Epithelial cell of proximal tubule (primary cell): ENCODE results near the gene RPS15. TPM values are rescaled to one million over a fixed set of nuclear protein-coding genes. Genes with fewer than 3 reads are reported as not detected.

Experiments
- DNase-seq: peaks from one replicate; pipeline ENCODE4 v3.0.0-alpha.2; 2011; ENCODE audit warnings: low read depth
- H3K4me3 ChIP-seq: 2 replicates; pipeline ENCODE4 v1.5.1; 2011; ENCODE audit warnings: low read depth, mild to moderate bottlenecking, low read length
- CTCF ChIP-seq: conservative IDR thresholded peaks from 2 replicates; pipeline ENCODE4 v1.5.1; 2012; ENCODE audit warnings: low read depth, mild to moderate bottlenecking, low read length
- total RNA-seq: library from RNA; depleted of rRNA; stranded (reverse); fragments of >200 nt; gene quantifications from 2 replicates; pipeline ENCODE4 v1.2.3, GENCODE V29; 2015

RPS15 gene
- total RNA-seq, 1 donor from 2014 or later: 3,361 TPM

- no peak for DNase-seq
- no peak for TF ChIP-seq CTCF
- H3K4me3 ChIP-seq: no peak overlapping the region
Observed at GRCh38 chr19:1481893-1482360, 43.7 kb downstream of the RPS15 start.

- DNase-seq: no peak
- TF ChIP-seq CTCF: no peak
- H3K4me3 ChIP-seq: no peak overlapping the region
Observed at GRCh38 chr19:1482361-1483130, 44.4 kb downstream of the RPS15 start.

- DNase-seq: no peak
- no peak overlapping the region for H3K4me3 ChIP-seq
- TF ChIP-seq CTCF: no peak
Observed at GRCh38 chr19:1483131-1483978, 45.2 kb downstream of the RPS15 start.

- no peak for TF ChIP-seq CTCF
- DNase-seq: no peak
- H3K4me3 ChIP-seq: no peak overlapping the region
Observed at GRCh38 chr19:1483979-1484428, 45.8 kb downstream of the RPS15 start.

GRCh38 chr19:1486720-1487575 is 48.8 kb downstream of the RPS15 start:
- no peak for DNase-seq
- TF ChIP-seq CTCF: no peak
- H3K4me3 ChIP-seq: no peak overlapping the region

- no peak for TF ChIP-seq CTCF
- no peak for DNase-seq
- H3K4me3 ChIP-seq: no peak overlapping the region
Observed at GRCh38 chr19:1487576-1488281, 49.5 kb downstream of the RPS15 start.
